OCI-LY3 (cell line): ENCODE measurements around the gene PSMG3.

Experiments
- EZH2phosphoT487 ChIP-seq: fragments of 200-600 bp; shearing (Covaris generic); IDR thresholded peaks from 2 replicates; pipeline ENCODE4 v1.6.1; 2018; ENCODE audit warnings: antibody characterized with exemption, mixed run types, low read depth
- TF ChIP-seq, protein P1 (sequence below): fragments of 200-600, 300-600 bp; sonication (generic); IDR thresholded peaks from 2 replicates; pipeline ENCODE4 v1.5.1; 2014; ENCODE audit warnings: antibody characterized with exemption, low read length, low read depth

DNA sequence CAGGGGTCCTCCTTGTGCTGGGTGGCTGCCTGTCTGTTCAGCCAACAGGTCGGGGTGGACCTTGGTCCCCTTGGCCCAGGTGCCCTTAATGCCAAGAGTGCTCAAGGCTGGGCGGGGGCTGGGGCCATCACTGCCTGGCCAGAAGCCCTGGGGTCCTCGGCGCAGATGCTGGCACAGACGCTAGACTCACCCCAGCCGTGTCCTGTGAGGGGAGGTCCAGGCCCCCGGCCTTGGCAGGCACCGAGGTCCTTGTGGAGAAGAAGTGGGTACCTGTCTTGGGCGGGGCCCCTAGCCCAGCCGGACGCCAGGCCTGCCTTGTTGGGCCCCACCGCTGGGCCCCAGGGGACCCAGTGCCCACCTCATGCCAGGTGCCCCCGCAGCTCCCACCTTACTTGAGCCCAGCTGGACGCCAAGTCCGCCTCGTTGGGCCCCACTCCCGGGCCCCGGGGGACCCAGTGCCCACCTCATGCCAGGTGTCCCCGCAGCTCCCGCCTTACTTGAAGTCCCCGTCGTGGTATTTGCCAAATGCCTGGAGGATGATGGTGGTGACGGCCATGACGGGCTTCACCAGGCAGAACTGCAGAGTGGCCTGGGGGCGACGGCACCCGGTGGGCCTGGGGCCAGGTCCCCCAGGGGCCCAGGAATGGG lies 20.4 kb downstream of the PSMG3 start:
- TF ChIP-seq, protein P1, sequence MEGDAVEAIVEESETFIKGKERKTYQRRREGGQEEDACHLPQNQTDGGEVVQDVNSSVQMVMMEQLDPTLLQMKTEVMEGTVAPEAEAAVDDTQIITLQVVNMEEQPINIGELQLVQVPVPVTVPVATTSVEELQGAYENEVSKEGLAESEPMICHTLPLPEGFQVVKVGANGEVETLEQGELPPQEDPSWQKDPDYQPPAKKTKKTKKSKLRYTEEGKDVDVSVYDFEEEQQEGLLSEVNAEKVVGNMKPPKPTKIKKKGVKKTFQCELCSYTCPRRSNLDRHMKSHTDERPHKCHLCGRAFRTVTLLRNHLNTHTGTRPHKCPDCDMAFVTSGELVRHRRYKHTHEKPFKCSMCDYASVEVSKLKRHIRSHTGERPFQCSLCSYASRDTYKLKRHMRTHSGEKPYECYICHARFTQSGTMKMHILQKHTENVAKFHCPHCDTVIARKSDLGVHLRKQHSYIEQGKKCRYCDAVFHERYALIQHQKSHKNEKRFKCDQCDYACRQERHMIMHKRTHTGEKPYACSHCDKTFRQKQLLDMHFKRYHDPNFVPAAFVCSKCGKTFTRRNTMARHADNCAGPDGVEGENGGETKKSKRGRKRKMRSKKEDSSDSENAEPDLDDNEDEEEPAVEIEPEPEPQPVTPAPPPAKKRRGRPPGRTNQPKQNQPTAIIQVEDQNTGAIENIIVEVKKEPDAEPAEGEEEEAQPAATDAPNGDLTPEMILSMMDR, result no peak
- no peak for TF ChIP-seq EZH2phosphoT487
